ENCODE measurements around the gene NOS3. TPM values are rescaled to one million over a fixed set of nuclear protein-coding genes. Genes with fewer than 3 reads are reported as not detected.

NOS3 gene
- total RNA-seq, 1 experiment from 2014 or later: 0.30 TPM

DNA sequence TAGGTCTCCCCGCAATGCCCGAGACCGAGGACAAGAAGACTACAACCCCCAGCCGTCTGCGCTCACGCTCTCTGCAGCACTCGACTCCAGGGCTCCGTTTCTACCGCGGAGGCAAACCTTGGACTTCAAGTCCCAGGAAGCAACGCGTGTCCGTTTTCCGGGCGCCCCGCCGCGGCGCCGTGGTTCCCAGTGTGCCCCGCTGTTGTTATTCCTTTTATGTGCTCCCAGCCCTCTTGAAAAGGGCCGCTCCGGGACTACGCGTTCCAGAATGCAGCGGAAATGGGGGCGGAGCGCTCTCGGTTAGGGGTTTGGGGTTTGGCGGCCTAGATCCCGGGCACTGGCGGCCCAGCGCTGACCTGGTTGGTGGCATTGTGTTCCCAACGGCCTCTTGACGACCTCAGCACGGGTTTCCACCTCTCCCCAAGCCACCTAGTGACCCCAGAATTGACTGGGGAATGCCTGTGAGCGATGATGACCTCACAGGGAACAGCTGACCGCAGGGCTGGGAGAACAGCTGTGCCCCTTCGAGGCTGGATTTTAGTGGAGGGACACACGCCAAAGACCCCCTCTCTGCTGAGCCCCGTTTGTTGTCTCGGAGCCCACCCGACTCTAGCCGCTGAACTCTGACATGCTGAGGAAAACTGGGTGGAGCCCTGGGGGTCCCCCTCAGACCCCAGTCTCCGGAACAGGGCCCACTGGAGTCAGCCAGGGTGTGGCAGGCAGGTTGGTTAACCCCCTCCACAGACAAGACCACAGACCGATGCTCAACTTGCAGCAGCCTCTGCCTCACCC lies 67.4 kb downstream of the NOS3 start:
- peaks cover 8% of the 10 kb centered on the region for H3K36me3 Mint-ChIP-seq (ENCODE audit: insufficient read depth, unreplicated experiment)
- TSS peak; percentile 63 for BruUV-seq (replicated peaks)
- POLR2A ChIA-PET: interaction anchor here (0.9 to 8.4 kb wide), 7 partner anchors 10 to 58 kb away, joined by 3 to 151 read pairs (median 6); partner anchors contain the start of genes ABCB8, AGAP3, FASTK and TMUB1

DNA sequence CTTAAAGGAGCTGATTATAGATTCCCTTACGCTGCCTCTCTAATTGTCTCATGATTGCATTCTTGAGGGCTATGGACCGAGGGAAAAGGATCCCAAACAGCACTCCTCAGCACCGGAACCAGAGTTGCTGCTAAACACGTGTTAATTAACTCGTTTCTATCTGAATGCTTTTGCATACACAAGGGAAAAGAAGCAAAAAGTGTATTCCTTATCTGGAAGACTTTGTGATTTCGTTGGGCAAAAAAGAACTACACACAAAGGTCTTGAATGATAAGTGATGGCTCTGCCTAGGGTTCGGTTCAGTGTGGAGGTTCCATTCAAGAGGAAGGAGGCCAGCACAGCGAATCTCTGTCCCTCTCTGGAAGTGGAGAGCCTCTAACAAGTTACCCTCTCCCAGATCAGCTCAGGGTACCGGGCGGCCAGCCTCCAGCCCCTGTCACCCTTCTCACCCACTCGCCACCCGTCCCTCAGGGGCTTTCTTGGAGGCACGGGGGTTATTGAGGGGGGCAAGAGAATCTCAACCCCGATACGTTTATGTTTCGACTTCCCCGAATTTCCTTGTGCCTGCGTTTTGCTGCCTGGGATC lies 68.1 kb downstream of the NOS3 start:
- peak overlapping the region; percentile 97 for H3K4me3 Mint-ChIP-seq (ENCODE audit: unreplicated experiment)
- peaks cover 15% of the 10 kb centered on the region for H3K36me3 Mint-ChIP-seq (ENCODE audit: insufficient read depth, unreplicated experiment)
- CTCF ChIA-PET: interaction anchor here (0.7 to 3.3 kb wide), 3 partner anchors 26 to 53 kb away, joined by 3 to 21 read pairs (median 11); no protein-coding TSS in a partner anchor
- no peaks in the 10 kb centered on the region for H3K9me3 Mint-ChIP-seq (ENCODE audit: unreplicated experiment)
- peak; percentile 22 for DNase-seq (ENCODE audit: unreplicated experiment)
- intact Hi-C loops (cut with micrococcal nuclease): loop anchor here (1.0 kb wide), 4 partner anchors 21 to 52 kb away; partner anchors contain the start of genes ABCB8 and FASTK
- H3K27ac Mint-ChIP-seq (ENCODE audit: low read depth, unreplicated experiment): peak overlapping the region; percentile 87
- TF ChIP-seq, protein P1, sequence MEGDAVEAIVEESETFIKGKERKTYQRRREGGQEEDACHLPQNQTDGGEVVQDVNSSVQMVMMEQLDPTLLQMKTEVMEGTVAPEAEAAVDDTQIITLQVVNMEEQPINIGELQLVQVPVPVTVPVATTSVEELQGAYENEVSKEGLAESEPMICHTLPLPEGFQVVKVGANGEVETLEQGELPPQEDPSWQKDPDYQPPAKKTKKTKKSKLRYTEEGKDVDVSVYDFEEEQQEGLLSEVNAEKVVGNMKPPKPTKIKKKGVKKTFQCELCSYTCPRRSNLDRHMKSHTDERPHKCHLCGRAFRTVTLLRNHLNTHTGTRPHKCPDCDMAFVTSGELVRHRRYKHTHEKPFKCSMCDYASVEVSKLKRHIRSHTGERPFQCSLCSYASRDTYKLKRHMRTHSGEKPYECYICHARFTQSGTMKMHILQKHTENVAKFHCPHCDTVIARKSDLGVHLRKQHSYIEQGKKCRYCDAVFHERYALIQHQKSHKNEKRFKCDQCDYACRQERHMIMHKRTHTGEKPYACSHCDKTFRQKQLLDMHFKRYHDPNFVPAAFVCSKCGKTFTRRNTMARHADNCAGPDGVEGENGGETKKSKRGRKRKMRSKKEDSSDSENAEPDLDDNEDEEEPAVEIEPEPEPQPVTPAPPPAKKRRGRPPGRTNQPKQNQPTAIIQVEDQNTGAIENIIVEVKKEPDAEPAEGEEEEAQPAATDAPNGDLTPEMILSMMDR (IDR thresholded peaks at IDR 0.05; ENCODE audit: unreplicated experiment): no peak
- H3K4me1 Mint-ChIP-seq (ENCODE audit: insufficient read depth, unreplicated experiment): peaks cover 38% of the 10 kb centered on the region
- BruUV-seq (replicated peaks): no TSS peak
- H3K27me3 Mint-ChIP-seq (ENCODE audit: insufficient read depth, unreplicated experiment): no peaks in the 10 kb centered on the region
- POLR2A ChIA-PET: interaction anchor here (1.1 to 8.4 kb wide), 5 partner anchors 12 to 54 kb away, joined by 4 to 151 read pairs (median 42); partner anchors contain the start of genes ABCB8, AGAP3, FASTK and TMUB1

More for the DNA sequence above, 67.4 kb downstream of the NOS3 start:
- Mint-ChIP-seq H3K4me1 (ENCODE audit: insufficient read depth, unreplicated experiment) (peaks cover 34% of the 10 kb centered on the region), H3K4me3 (ENCODE audit: unreplicated experiment) (peak overlapping the region; percentile 97), H3K27ac (ENCODE audit: low read depth, unreplicated experiment) (peak overlapping the region; percentile 87), H3K27me3 (ENCODE audit: insufficient read depth, unreplicated experiment) (no peaks in the 10 kb centered on the region), H3K9me3 (ENCODE audit: unreplicated experiment) (no peaks in the 10 kb centered on the region)
- peak; percentile 99 for DNase-seq (ENCODE audit: unreplicated experiment)
- CTCF ChIA-PET: interaction anchor here (0.6 to 3.3 kb wide), 5 partner anchors 8 to 179 kb away, joined by 3 to 21 read pairs (median 4); no protein-coding TSS in a partner anchor
- TF ChIP-seq, protein P1 (IDR thresholded peaks at IDR 0.05; ENCODE audit: unreplicated experiment): no peak
- intact Hi-C loops (cut with micrococcal nuclease): loop anchor here (1.0 kb wide), 3 partner anchors 29 to 53 kb away; partner anchors contain the start of gene ABCB8

DNA sequence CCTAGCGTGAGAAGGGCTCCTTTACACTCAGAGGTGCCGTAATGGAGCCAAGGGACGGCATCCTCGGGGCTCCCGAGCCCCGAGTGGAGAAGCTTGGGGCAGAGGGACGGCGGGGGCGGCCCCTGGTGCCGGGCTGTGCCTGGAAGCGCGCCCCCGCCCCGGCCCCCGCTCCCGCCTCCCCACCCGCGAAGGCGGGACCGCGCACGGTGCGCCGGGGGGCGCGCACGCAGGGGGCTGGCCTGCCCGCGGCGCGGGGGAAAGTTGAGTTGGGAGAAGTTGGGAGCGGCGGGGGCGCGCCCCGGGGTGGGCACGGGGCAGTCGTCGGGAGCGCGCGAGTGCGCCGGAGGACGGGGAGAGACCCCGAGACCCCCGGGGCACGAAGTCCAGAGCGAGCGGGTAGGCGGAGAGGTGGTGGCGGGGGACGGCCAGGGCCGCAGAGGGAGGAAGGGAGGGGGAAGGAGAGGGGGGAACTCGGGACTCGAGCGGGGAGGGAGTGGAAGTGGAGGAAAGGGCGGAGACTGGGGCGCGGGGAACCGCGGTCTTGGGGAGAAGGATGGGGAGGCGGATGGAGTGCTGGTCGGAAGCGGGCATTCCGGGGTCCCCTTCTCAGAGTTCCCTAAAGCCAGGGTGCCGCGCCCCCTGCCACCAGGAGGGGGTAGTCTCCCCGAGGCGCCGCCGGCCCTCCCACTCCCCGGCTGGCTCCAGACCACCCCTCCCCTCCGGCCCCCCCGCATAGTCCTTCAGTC lies 68.7 kb downstream of the NOS3 start, which contains the start of gene SLC4A2:
Gene SLC4A2 (plus strand): TSS at position 223 of the 746 bp plus-strand sequence. CDS start 2,399 bp downstream, outside the sequence.
- BruUV-seq (replicated peaks): no TSS peak
- H3K36me3 Mint-ChIP-seq (ENCODE audit: insufficient read depth, unreplicated experiment): peaks cover 20% of the 10 kb centered on the region
- TF ChIP-seq, protein P1 (IDR thresholded peaks at IDR 0.05; ENCODE audit: unreplicated experiment): peak; percentile 54
- peaks cover 38% of the 10 kb centered on the region for H3K4me1 Mint-ChIP-seq (ENCODE audit: insufficient read depth, unreplicated experiment)
- intact Hi-C loops (cut with micrococcal nuclease): loop anchor here (1.0 kb wide), 1 partner anchor 21 kb away; the partner anchor contains the start of gene FASTK
- ChIA-PET CTCF (interaction anchor here (0.6 to 4.6 kb wide), 8 partner anchors 18 to 84 kb away, joined by 3 to 42 read pairs (median 4); no protein-coding TSS in a partner anchor), POLR2A (interaction anchor here (1.8 to 8.4 kb wide), 4 partner anchors 13 to 53 kb away, joined by 6 to 151 read pairs (median 61); partner anchors contain the start of genes ABCB8, AGAP3, FASTK and TMUB1)
- DNase-seq (ENCODE audit: unreplicated experiment): peak; percentile 70
- peak within 1 kb of the TSS; percentile 87 for H3K27ac Mint-ChIP-seq (ENCODE audit: low read depth, unreplicated experiment)
- H3K9me3 Mint-ChIP-seq (ENCODE audit: unreplicated experiment): no peaks in the 10 kb centered on the region
- H3K27me3 Mint-ChIP-seq (ENCODE audit: insufficient read depth, unreplicated experiment): no peaks in the 10 kb centered on the region
- peak within 1 kb of the TSS; percentile 97 for H3K4me3 Mint-ChIP-seq (ENCODE audit: unreplicated experiment)

All from MCF 10A (cell line).